H1 (cell line): Measurements from ENCODE around the gene KANSL3. TPM values are rescaled to one million over a fixed set of nuclear protein-coding genes. Genes with fewer than 3 reads are reported as not detected.

ENCODE experiments used
- CTCF ChIA-PET: fragments of 300-600 bp; sonication (Branson Sonifier 250); formaldehyde crosslinking; loops from one replicate; lab custom pipeline; 2021; ENCODE audit not compliant: partially characterized antibody; lab: Charles Lee
- POLR2A ChIA-PET: fragments of 300-600 bp; sonication (Branson Sonifier 250); formaldehyde crosslinking; loops from one replicate; lab custom pipeline; 2021; ENCODE audit warnings: inconsistent platforms; ENCODE audit not compliant: partially characterized antibody; lab: Charles Lee
- DNase-seq, 2 experiments: peaks; one replicate each; pipeline versions ENCODE4 v3.0.0 to v3.0.0-alpha.2; 2010 to 2022; ENCODE audit warnings: low spot score in 2 of 2, low read depth in 1 of 2, mixed read lengths in 1 of 2
- FAIRE-seq: peaks from 2 replicates; lab custom pipeline; 2011; peaks lifted over from hg19 to GRCh38; lab: Jason Lieb, UNC
- H2AFZ ChIP-seq: 2 replicates; pipeline ENCODE4 v1.8.1; 2012; ENCODE audit warnings: low read length, inconsistent platforms
- H2AK5ac ChIP-seq: 2 replicates; pipeline ENCODE4 v1.6.1; 2013; ENCODE audit warnings: low read depth, low read length
- H2BK120ac ChIP-seq: replicated peaks from 2 replicates; pipeline ENCODE3; 2013; ENCODE audit warnings: low read depth, low read length, inconsistent platforms
- H2BK12ac ChIP-seq: 2 replicates; pipeline ENCODE4 v1.6.1; 2013; ENCODE audit warnings: low read depth, low read length
- H2BK15ac ChIP-seq: 2 replicates; pipeline ENCODE4 v1.6.1; 2013; ENCODE audit warnings: low read length
- H2BK20ac ChIP-seq: 2 replicates; pipeline ENCODE4 v1.6.1; 2013; ENCODE audit warnings: low read length
- H2BK5ac ChIP-seq: 2 replicates; pipeline ENCODE4 v1.6.1; 2013; ENCODE audit warnings: low read depth, low read length
- H3K14ac ChIP-seq: 2 replicates; pipeline ENCODE4 v1.6.1; 2013; ENCODE audit warnings: inconsistent platforms; ENCODE audit not compliant: insufficient read length
- H3K18ac ChIP-seq: 2 replicates; pipeline ENCODE4 v1.6.1; 2013; ENCODE audit warnings: low read length; ENCODE audit errors: extremely low read depth
- H3K23ac ChIP-seq: 2 replicates; pipeline ENCODE4 v1.6.1; 2013; ENCODE audit warnings: inconsistent platforms; ENCODE audit not compliant: insufficient read length
- H3K23me2 ChIP-seq: 2 replicates; pipeline ENCODE4 v1.6.1; 2013; ENCODE audit warnings: low read depth, low read length
- H3K27ac ChIP-seq: 2 replicates; pipeline ENCODE4 v1.6.1; 2011; ENCODE audit warnings: low read depth, low read length, inconsistent platforms
- H3K27me3 ChIP-seq, 4 experiments: replicated peaks in 1 of 4; 1 replicate in 1 of 4; 2 replicates in 3 of 4; pipeline versions ENCODE4 v1.6.1 to v1.8.1; 2011 to 2013; ENCODE audit warnings: low read length in 3 of 4, mild to moderate bottlenecking in 3 of 4, inconsistent platforms in 2 of 4, mixed read lengths in 2 of 4, moderate library complexity in 1 of 4; ENCODE audit not compliant: control insufficient read depth in 3 of 4, insufficient read depth in 3 of 4; ENCODE audit errors: extremely low read depth in 1 of 4
- H3K36me3 ChIP-seq, 4 experiments: 2 replicates each; pipeline versions ENCODE4 v1.6.1 to v1.8.1; 2011 to 2013; ENCODE audit warnings: mild to moderate bottlenecking in 4 of 4, low read length in 3 of 4, moderate library complexity in 2 of 4, control low read depth in 1 of 4, inconsistent platforms in 1 of 4; ENCODE audit not compliant: insufficient read depth in 4 of 4, control insufficient read depth in 2 of 4
- H3K4ac ChIP-seq: replicated peaks from 2 replicates; pipeline ENCODE3; 2013; ENCODE audit warnings: low read length, low read depth, mixed read lengths, inconsistent platforms; ENCODE audit not compliant: insufficient read length
- H3K4me1 ChIP-seq, 4 experiments: replicated peaks in 1 of 4; 1 replicate in 1 of 4; 2 replicates in 3 of 4; pipeline versions ENCODE4 v1.6.1 to v1.8.1; 2011 to 2013; ENCODE audit warnings: low read length in 3 of 4, inconsistent platforms in 2 of 4, mixed read lengths in 1 of 4; ENCODE audit not compliant: insufficient read depth in 4 of 4, control insufficient read depth in 3 of 4
- H3K4me2 ChIP-seq, 2 experiments: 2 replicates each; pipeline versions ENCODE4 v1.6.1 to v1.8.1; 2011 to 2013; ENCODE audit warnings: low read depth in 2 of 2, low read length in 2 of 2, control low read depth in 1 of 2, inconsistent platforms in 1 of 2, mild to moderate bottlenecking in 1 of 2; ENCODE audit not compliant: insufficient read depth in 1 of 2
- H3K4me3 ChIP-seq, 4 experiments: fragments of 200-600, 300-600 bp in 1 of 4; sonication (generic), shearing (Covaris generic), sonication (Bioruptor Twin) in 1 of 4; 2 replicates each; pipeline versions ENCODE4 v1.5.1 to v1.8.1; 2011 to 2016; ENCODE audit warnings: low read length in 4 of 4, low read depth in 3 of 4, control low read depth in 2 of 4, inconsistent platforms in 2 of 4, mild to moderate bottlenecking in 2 of 4, mixed read lengths in 1 of 4, moderate library complexity in 1 of 4; ENCODE audit not compliant: insufficient read depth in 2 of 4; ENCODE audit errors: extremely low read depth in 1 of 4
- H3K56ac ChIP-seq: replicated peaks from 2 replicates; pipeline ENCODE3; 2013; ENCODE audit warnings: low read depth, mild to moderate bottlenecking, mixed read lengths, low read length, inconsistent platforms; ENCODE audit not compliant: insufficient read length
- H3K79me1 ChIP-seq: 2 replicates; pipeline ENCODE4 v1.6.1; 2013; ENCODE audit warnings: low read depth, low read length, control low read depth
- H3K79me2 ChIP-seq, 2 experiments: 2 replicates each; pipeline versions ENCODE4 v1.6.1 to v1.8.1; 2012 to 2013; ENCODE audit warnings: low read length in 2 of 2, mild to moderate bottlenecking in 2 of 2, inconsistent platforms in 1 of 2; ENCODE audit not compliant: insufficient read depth in 2 of 2, control insufficient read depth in 1 of 2
- H3K9ac ChIP-seq, 4 experiments: replicated peaks in 1 of 4; 1 replicate in 1 of 4; 2 replicates in 3 of 4; pipeline versions ENCODE4 v1.6.1 to v1.8.1; 2011 to 2013; ENCODE audit warnings: low read depth in 3 of 4, low read length in 3 of 4, control low read depth in 2 of 4, mild to moderate bottlenecking in 2 of 4, moderate library complexity in 2 of 4, inconsistent platforms in 1 of 4; ENCODE audit errors: extremely low read depth in 1 of 4
- H3K9me3 ChIP-seq, 2 experiments: 2 replicates each; pipeline versions ENCODE4 v1.6.1 to v1.8.1; 2012 to 2013; ENCODE audit warnings: mild to moderate bottlenecking in 2 of 2, moderate library complexity in 2 of 2, control low read depth in 1 of 2, inconsistent platforms in 1 of 2, low read depth in 1 of 2, low read length in 1 of 2, mixed read lengths in 1 of 2; ENCODE audit not compliant: insufficient read depth in 2 of 2
- H4K20me1 ChIP-seq, 2 experiments: replicated peaks in 1 of 2; 2 replicates each; pipeline versions ENCODE3 to v1.8.1; 2011 to 2013; ENCODE audit warnings: inconsistent platforms in 2 of 2, low read length in 2 of 2, mild to moderate bottlenecking in 1 of 2; ENCODE audit not compliant: insufficient read depth in 2 of 2, control insufficient read depth in 1 of 2
- H4K5ac ChIP-seq: 2 replicates; pipeline ENCODE4 v1.6.1; 2013; ENCODE audit warnings: low read length, low read depth, mixed read lengths, inconsistent platforms; ENCODE audit not compliant: insufficient read length
- H4K8ac ChIP-seq: 2 replicates; pipeline ENCODE4 v1.8.0; 2013; ENCODE audit warnings: mild to moderate bottlenecking, moderate library complexity, low read length, inconsistent platforms; ENCODE audit not compliant: insufficient read depth; ENCODE audit errors: extremely low read depth
- H4K91ac ChIP-seq: replicated peaks from 2 replicates; pipeline ENCODE3; 2013; ENCODE audit warnings: low read length, mixed read lengths, inconsistent platforms; ENCODE audit not compliant: insufficient read length
- BACH1 ChIP-seq: IDR thresholded peaks from 2 replicates; pipeline ENCODE4 v1.6.1; 2012; ENCODE audit warnings: low read length, improper control_type of control experiment
- EGR1 ChIP-seq: IDR thresholded peaks from 2 replicates; pipeline ENCODE4 v1.6.1; 2011; ENCODE audit warnings: low read depth, low read length, borderline replicate concordance
- GTF2F1 ChIP-seq: IDR thresholded peaks from 2 replicates; pipeline ENCODE4 v1.6.1; 2012; ENCODE audit warnings: low read depth, low read length, improper control_type of control experiment, borderline replicate concordance
- NRF1 ChIP-seq: IDR thresholded peaks from 2 replicates; pipeline ENCODE4 v1.6.1; 2011; ENCODE audit warnings: mild to moderate bottlenecking, low read depth, low read length, improper control_type of control experiment
- RFX5 ChIP-seq: IDR thresholded peaks from 2 replicates; pipeline ENCODE4 v1.6.1; 2011; ENCODE audit warnings: low read depth, low read length, improper control_type of control experiment, borderline replicate concordance
- SIN3A ChIP-seq, 2 experiments: IDR thresholded peaks in 1 of 2; conservative IDR thresholded peaks in 1 of 2; 2 replicates each; pipeline ENCODE4 v1.6.1; 2011 to 2012; ENCODE audit warnings: low read length in 2 of 2, improper control_type of control experiment in 1 of 2, low read depth in 1 of 2, mild to moderate bottlenecking in 1 of 2
- SIX5 ChIP-seq: IDR thresholded peaks from 2 replicates; pipeline ENCODE4 v1.6.1; 2011; ENCODE audit warnings: mild to moderate bottlenecking, low read depth, low read length
- SP4 ChIP-seq: IDR thresholded peaks from 2 replicates; pipeline ENCODE4 v1.6.1; 2012; ENCODE audit warnings: low read length, inconsistent platforms
- TAF7 ChIP-seq: optimal IDR thresholded peaks from 2 replicates; pipeline ENCODE3; 2011; ENCODE audit warnings: low read depth, mild to moderate bottlenecking, inconsistent platforms, low read length, moderate library complexity, borderline replicate concordance
- TBP ChIP-seq: IDR thresholded peaks from 2 replicates; pipeline ENCODE4 v1.6.1; 2011; ENCODE audit warnings: low read depth, low read length, improper control_type of control experiment
- YY1 ChIP-seq: IDR thresholded peaks from 2 replicates; pipeline ENCODE4 v1.6.1; 2011; ENCODE audit warnings: low read depth, mild to moderate bottlenecking, low read length
- WGBS, 2 experiments: shearing (Covaris generic) in 1 of 2; methylation state at CpG; one replicate each; pipeline versions ENCODE4 v1.1.6 to v1.1.7; 2013 to 2015; ENCODE audit warnings: low lambda C conversion rate in 2 of 2, mixed read lengths in 2 of 2, inconsistent platforms in 1 of 2, low coverage in 1 of 2, missing lambda C conversion rate in 1 of 2; ENCODE audit not compliant: insufficient replicate concordance in 2 of 2, insufficient coverage in 1 of 2, insufficient read length in 1 of 2; ENCODE audit errors: extremely low coverage in 1 of 2, missing lambda C conversion rate in 1 of 2; 5-methylcytosine and 5-hydroxymethylcytosine counted together
- polyA plus RNA-seq, 7 experiments: library from polyadenylated mRNA; depleted of rRNA in 3 of 7; stranded (reverse) in 5 of 7; unstranded in 2 of 7; fragments of >200 nt in 5 of 7; fragments of 200-250 nt in 2 of 7; gene quantifications; 1 replicate in 5 of 7; 2 replicates in 1 of 7; 4 replicates in 1 of 7; pipeline versions ENCODE4 v1.2.1 to v1.2.3, GENCODE V29; 2011 to 2013; ENCODE audit warnings: missing spikeins in 2 of 7, mixed read lengths in 2 of 7
- total RNA-seq: library from RNA; stranded (reverse); fragmentation: NEBNext Ultra II Directional; extraction: Animal tissue kit (Norgen Biotek cat#: 25700); gene quantifications from 2 replicates; pipeline ENCODE4 v1.2.1, GENCODE V29; 2021
- TF ChIP-seq, protein P1 (sequence below): IDR thresholded peaks from 2 replicates; pipeline ENCODE4 v1.6.1; 2012; ENCODE audit warnings: inconsistent platforms
- TF ChIP-seq, protein P2 (sequence below), 3 experiments: IDR thresholded peaks; 1 replicate in 2 of 3; 2 replicates in 1 of 3; pipeline versions ENCODE4 v1.5.1 to v1.6.1; 2011; ENCODE audit warnings: low read length in 3 of 3, mild to moderate bottlenecking in 3 of 3, inconsistent platforms in 2 of 3, low read depth in 1 of 3, moderate library complexity in 1 of 3; ENCODE audit not compliant: insufficient read depth in 1 of 3; ENCODE audit errors: control extremely low read depth in 1 of 3

Gene KANSL3
- total and polyA plus RNA-seq, 2 of the 8 experiments (the other 6 are each of a cell fraction or from before 2014, with no cell fraction given), result 19.8 to 31.4 TPM

DNA sequence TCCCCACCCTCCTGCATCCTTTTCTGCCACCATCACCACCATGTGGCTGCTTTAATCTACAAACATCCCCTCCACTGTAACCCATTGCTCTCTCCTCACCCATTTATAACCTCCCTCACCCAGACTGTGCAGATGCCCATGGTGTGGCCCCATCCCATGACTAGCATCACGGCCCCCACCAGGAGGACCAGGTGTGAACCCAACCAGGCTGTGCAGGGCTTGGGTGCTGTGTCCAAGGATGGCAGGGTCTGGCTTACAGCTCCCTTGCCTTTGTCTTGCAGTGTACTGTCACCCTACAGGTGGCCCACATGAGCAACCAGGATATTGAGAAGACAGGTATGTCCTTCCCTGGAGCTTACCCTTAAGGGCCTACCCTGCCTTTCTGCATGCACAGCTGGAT lies 11.2 kb upstream of the KANSL3 start:
- H4K91ac ChIP-seq, result no peak overlapping the region
- POLR2A ChIA-PET, result no interaction called here
- WGBS, 2 experiments, result 77% methylated on average over 1 of the region's 1 CpG; no CpG with 5 or more reads in 1 of the 2 experiments
- TF ChIP-seq SP4, result no peak
- no peak for TF ChIP-seq SIX5
- no peak for TF ChIP-seq SIN3A (conservative IDR thresholded peaks at IDR 0.05 in 1 of 2, IDR thresholded peaks at IDR 0.05 in 1 of 2; ENCODE audit: low read depth in 1 of 2, low read length in 2 of 2)
- no peak for TF ChIP-seq YY1
- TF ChIP-seq EGR1, result no peak
- no peak for TF ChIP-seq RFX5
- TF ChIP-seq BACH1, result no peak
- TF ChIP-seq, protein P1, sequence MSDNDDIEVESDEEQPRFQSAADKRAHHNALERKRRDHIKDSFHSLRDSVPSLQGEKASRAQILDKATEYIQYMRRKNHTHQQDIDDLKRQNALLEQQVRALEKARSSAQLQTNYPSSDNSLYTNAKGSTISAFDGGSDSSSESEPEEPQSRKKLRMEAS, result no peak
- TF ChIP-seq TAF7, result no peak
- TF ChIP-seq, protein P2, sequence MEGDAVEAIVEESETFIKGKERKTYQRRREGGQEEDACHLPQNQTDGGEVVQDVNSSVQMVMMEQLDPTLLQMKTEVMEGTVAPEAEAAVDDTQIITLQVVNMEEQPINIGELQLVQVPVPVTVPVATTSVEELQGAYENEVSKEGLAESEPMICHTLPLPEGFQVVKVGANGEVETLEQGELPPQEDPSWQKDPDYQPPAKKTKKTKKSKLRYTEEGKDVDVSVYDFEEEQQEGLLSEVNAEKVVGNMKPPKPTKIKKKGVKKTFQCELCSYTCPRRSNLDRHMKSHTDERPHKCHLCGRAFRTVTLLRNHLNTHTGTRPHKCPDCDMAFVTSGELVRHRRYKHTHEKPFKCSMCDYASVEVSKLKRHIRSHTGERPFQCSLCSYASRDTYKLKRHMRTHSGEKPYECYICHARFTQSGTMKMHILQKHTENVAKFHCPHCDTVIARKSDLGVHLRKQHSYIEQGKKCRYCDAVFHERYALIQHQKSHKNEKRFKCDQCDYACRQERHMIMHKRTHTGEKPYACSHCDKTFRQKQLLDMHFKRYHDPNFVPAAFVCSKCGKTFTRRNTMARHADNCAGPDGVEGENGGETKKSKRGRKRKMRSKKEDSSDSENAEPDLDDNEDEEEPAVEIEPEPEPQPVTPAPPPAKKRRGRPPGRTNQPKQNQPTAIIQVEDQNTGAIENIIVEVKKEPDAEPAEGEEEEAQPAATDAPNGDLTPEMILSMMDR (IDR thresholded peaks at IDR 0.05; ENCODE audit: control extremely low read depth in 1 of 3, insufficient read depth in 1 of 3, low read depth in 1 of 3, low read length in 3 of 3), result no peak
- TF ChIP-seq GTF2F1, result no peak
- TF ChIP-seq NRF1, result no peak
- no peak for TF ChIP-seq TBP

More for the DNA sequence above, 11.2 kb upstream of the KANSL3 start:
- no peak overlapping the region for H3K23ac ChIP-seq
- H3K4me3 ChIP-seq, result no peak overlapping the region
- no peak overlapping the region for H3K18ac ChIP-seq
- no peak overlapping the region for H3K4ac ChIP-seq
- H2BK15ac ChIP-seq, result no peak overlapping the region
- H4K5ac ChIP-seq, result no peak overlapping the region
- H4K8ac ChIP-seq, result no peak overlapping the region
- H3K79me1 ChIP-seq, result no peaks in the 10 kb centered on the region
- DNase-seq, result no peak
- H2BK5ac ChIP-seq, result no peak overlapping the region
- H3K4me1 ChIP-seq, result no peaks in the 10 kb centered on the region
- no peak overlapping the region for H3K14ac ChIP-seq
- no peaks in the 10 kb centered on the region for H3K36me3 ChIP-seq
- H2BK20ac ChIP-seq, result no peak overlapping the region
- H4K20me1 ChIP-seq, result no peaks in the 10 kb centered on the region
- H3K23me2 ChIP-seq, result no peaks in the 10 kb centered on the region
- FAIRE-seq, result no peak
- no peak overlapping the region for H3K27ac ChIP-seq
- H3K79me2 ChIP-seq, result no peaks in the 10 kb centered on the region
- no peak overlapping the region for H3K56ac ChIP-seq
- H2AFZ ChIP-seq, result no peak overlapping the region
- no peak overlapping the region for H2AK5ac ChIP-seq
- no peak overlapping the region for H2BK12ac ChIP-seq
- no peak overlapping the region for H3K4me2 ChIP-seq
- H2BK120ac ChIP-seq, result no peak overlapping the region
- H3K9me3 ChIP-seq, result no peaks in the 10 kb centered on the region
- no peaks in the 10 kb centered on the region for H3K27me3 ChIP-seq
- no peak overlapping the region for H3K9ac ChIP-seq
- CTCF ChIA-PET, result interaction anchor here (0.9 kb wide), 1 partner anchor 112 kb away, joined by 3 read pairs; no protein-coding TSS in a partner anchor
